SK-N-DZ (cell line): Measurements from ENCODE around the gene VWCE. TPM values are rescaled to one million over a fixed set of nuclear protein-coding genes. Genes with fewer than 3 reads are reported as not detected.
A peak's percentile ranks its signal among the peaks of the same experiment; 100 is the strongest.

Source experiments
- DNase-seq: peaks from one replicate; pipeline ENCODE4 v3.0.0-alpha.2; 2015; ENCODE audit warnings: low spot score
- polyA plus RNA-seq, 2 experiments: library from polyadenylated mRNA; depleted of rRNA; stranded (reverse); fragments of >200 nt; gene quantifications; 2 replicates each; pipeline ENCODE4 v1.2.3, GENCODE V29; 2014

The VWCE gene, protein sequence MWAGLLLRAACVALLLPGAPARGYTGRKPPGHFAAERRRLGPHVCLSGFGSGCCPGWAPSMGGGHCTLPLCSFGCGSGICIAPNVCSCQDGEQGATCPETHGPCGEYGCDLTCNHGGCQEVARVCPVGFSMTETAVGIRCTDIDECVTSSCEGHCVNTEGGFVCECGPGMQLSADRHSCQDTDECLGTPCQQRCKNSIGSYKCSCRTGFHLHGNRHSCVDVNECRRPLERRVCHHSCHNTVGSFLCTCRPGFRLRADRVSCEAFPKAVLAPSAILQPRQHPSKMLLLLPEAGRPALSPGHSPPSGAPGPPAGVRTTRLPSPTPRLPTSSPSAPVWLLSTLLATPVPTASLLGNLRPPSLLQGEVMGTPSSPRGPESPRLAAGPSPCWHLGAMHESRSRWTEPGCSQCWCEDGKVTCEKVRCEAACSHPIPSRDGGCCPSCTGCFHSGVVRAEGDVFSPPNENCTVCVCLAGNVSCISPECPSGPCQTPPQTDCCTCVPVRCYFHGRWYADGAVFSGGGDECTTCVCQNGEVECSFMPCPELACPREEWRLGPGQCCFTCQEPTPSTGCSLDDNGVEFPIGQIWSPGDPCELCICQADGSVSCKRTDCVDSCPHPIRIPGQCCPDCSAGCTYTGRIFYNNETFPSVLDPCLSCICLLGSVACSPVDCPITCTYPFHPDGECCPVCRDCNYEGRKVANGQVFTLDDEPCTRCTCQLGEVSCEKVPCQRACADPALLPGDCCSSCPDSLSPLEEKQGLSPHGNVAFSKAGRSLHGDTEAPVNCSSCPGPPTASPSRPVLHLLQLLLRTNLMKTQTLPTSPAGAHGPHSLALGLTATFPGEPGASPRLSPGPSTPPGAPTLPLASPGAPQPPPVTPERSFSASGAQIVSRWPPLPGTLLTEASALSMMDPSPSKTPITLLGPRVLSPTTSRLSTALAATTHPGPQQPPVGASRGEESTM
- polyA plus RNA-seq (2014; cell fraction: cytosol; rRNA removed): 11.5 and 12.5 TPM in 2 replicates
- 24.7 and 36.1 TPM in 2 replicates for polyA plus RNA-seq (2014; cell fraction: nucleus; rRNA removed)

- DNase-seq: peak; percentile 75
These were observed at the start of gene VWCE for GRCh38 chr11:61294717-61295595. TSS of gene VWCE (minus strand) at chr11:61295316. CDS start at chr11:61295037, 279 bp downstream.

DNA sequence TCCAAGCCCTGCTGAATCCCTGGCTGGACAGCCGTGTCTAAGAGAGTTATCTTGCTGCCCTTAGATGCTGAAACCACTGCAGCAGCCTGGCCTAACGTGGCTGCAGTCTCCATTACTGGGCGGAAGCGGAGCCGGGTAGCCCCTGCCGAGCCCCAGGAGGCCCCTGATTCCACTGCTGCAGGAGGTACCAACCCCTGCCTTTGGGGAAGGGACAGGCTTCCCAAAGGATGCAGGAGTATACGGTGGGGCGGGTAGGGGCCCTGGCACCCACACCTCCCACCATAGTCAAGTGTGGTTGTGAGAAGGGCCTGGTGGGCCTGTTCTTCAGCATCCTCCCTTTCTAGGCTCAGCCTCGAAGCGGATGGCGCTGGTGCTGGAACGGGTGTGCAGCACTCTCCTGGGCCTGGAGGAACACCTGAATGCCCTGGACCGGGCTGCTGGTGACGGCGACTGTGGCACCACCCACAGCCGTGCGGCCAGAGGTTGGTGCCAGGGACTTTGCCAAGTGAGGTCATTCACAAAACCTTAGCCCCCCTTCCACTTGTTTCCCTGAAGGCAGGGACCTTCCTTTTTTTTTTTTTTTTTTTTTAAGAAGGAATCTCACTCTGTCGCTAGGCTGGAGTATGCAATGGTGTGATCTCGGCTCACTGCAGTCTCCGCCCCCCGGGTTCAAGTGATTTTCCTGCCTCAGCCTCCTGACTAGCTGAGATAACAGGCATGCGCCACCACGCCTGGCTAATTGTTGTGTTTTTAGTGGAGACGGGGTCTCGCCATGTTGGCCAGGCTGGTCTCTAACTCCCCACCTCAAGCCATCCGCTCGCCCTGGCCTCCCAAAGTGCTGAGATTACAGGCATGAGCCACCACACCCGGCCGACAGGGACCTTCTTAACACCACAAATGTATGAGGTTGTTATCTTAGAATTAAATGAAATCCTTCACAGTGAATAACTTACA, 49.0 kb upstream of the VWCE start:
- no peak for DNase-seq

- no peak for DNase-seq
These were observed 47.2 kb upstream of the VWCE start for GRCh38 chr11:61342207-61342803.

DNA sequence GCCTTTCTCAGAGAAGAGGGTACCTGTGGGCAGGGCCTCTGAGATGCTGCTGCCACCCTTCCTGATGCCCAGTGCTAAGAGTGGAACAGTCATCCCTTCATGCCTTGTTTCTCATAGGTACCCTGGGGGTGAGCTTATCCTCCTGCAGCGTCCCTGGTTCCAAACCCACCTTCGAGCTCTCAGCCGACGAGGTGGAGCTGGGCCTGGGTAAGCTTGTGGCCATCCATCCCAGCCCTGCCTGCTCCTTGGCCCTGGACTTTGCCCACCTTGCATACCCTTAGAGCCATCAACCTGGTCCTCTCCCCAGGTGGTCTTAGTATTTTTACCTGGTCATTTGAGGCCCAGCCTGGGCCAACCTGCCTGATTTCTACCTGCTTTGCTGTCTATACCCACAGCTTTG, 46.6 kb upstream of the VWCE start:
- no peak for DNase-seq

DNA sequence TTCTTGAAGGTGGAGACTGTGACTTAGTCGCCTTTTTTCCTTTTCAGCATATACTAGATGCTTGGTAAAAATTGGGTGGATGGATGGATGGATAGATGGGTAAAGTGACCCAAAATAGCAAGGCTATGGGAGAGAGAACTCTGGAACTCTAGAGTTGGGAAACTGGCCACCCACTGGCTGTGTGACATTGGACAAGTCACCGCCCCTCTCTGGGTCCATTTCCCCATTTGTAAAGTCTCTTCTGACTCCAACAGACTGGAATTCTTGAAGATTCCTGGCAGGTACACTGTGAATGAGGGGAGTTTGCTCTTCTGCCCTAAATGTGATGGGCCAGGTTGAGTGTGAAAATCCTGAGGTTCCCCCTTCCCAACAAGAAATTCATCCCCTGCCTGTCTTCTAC, 45.9 kb upstream of the VWCE start:
- DNase-seq: no peak

- DNase-seq: no peak
These were observed 44.4 kb upstream of the VWCE start for GRCh38 chr11:61339490-61339878.

DNA sequence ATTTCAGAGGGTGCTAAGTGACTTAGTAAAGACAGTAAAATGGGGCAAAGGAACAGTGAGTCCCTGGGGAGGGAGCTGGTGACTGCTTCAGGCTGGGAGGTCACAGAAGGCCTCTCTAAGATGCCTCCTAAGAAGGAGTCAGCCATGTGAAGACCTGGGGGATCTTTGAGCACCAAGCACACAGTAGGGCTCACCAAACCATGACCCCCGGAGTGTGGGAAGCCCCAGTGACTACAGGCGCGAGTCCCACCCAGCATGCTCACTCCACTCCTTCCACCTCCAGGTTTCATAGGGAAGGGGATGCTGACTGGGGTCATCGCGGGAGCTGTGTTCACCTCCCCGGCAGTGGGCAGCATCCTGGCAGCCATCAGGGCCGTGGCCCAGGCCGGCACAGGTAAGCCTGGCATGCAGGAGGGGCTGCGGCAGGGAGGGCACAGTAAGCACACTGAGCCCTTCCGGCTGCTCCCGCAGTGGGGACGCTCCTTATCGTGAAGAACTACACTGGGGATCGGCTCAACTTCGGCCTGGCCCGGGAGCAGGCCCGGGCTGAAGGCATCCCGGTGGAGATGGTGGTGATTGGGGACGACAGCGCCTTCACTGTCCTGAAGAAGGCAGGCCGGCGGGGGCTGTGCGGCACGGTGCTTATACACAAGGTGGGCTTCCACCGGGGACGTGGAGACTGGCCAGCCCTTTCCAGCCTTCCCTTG, 43.8 kb upstream of the VWCE start:
- DNase-seq: no peak

DNA sequence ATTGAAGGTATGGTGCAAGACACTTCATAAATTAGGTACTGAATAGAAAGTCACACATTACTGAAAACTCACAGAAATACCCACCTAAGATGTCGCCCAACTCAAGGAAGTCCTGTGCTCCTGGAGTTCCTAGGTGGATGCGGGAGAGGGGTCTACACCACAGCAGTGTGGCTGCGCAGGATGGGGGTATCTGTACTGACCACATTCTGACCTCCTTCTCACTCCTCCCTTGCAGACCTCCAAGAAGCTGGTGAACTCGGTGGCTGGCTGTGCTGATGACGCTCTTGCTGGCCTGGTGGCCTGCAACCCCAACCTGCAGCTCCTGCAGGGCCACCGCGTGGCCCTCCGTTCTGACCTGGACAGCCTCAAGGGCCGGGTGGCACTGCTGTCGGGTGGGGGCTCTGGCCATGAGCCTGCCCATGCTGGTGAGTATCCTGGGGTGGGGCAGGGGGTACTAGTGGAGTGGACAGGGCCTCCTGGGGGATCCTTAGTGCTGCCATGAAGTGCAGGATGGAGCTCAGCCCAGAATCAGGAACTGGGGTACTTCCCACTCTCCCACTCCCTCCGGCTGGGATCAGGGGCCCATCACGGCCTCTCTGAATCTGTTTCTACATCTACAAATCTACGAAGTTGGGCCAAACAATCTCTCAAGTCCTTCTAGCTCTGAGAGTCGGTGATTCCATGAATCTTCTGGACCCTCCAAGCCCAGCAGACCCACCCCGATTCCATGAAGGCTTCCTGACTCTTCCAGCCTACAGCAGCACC, 42.8 kb upstream of the VWCE start:
- no peak for DNase-seq

GRCh38 chr11:61336171-61336935, 41.2 kb upstream of the VWCE start:
- DNase-seq: peak; percentile 85

DNA sequence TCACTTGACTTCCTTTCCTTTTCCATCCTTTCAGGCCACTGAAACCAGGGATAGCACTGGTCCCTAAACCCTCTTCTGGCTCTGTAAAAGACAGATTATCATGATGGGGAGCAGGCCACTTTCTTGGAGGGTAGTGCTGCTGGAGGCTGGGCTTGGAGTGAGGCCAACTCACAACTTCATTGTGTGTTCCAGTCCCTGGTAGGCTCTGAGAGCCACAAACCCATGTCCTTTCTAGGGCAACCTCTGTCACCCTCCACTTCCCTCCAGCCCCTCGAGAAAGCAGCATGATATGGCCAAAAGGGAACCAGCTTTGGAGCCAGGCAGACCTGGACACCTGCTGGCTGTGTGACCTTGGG, 40.2 kb upstream of the VWCE start:
- DNase-seq: no peak

DNA sequence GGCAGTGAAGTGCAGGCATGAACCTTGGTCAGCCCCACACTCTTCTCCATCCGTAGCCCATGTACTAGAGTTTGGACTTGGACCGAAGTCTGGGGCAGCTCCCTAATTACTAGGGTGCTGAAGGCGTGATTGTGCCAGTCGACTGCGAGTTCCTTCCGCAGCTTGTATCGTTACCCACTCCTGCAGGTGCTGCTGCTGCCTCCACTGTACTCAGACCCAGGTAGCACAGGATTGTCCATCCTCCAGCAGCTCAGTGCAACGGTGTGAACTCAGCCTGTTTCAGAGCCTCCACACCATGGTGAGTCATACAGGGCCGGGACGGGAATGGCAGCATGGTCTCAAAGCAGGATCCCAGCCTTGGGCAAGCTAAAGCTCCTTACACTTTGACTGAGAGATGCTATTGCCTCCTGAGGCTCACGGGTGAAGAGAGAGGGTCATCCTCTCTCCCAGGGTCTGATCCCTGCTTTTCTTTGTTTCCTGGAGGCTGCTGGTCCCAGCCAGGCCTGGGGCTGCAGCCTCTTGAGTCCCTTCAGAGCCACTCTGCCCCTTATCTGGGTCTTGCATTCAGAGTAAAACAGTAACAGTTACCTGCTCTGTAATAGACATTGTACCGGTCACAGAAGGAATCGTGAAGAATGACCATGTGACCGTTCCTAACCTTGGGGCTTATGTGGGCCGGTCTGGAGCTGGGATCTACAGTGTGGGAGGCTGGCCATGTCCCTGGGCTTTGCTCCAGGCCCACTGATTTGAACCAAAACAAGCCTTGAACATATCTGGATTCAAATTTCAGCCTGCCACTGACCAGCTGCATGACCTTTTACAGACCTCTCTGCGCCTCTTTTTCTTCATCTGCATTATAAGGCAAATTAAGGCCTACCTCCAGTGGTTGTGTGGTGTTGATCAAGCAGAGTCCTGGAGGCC, 39.6 kb upstream of the VWCE start:
- no peak for DNase-seq

DNA sequence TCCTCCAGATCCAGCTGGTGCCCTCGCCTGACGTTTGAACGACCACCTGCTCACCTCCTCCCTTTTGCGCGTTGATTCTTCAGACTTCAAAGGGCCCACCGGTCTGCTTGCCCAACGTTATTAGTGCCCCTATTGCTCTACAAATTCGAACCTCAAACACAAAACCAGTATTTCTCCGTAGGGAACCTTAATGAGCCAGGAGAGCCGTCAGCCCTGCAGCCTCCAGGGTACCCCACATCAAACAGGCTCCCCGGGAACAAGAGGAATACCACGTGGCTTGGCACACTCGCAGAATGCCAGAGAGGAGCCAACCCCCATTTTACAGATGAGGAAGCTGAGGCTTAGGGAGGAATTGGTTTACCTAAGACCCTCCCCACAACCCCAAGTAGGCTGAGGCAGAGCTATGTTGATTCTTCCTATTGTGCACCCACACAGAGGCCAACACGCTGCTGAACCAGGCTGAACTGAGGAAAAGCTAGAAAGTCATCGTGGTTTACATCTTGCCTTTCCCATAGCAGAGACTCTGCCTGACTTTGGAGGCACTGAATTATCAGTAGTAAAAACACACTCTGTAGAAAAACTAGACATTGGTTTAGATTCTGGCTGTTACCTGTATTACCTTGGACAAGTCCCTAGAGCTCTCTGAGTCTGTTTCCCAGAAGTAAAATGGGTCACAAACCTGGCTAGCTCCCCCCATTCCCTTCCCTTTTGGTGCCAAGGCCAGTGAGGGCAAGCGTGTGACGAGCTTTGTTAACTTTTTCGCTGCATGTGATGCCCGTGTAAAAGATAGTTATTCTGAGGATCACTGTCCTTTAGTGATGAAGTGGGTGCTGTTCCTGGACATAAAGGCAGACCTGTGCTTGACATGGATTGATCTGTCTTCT, 38.7 kb upstream of the VWCE start:
- DNase-seq: no peak

DNA sequence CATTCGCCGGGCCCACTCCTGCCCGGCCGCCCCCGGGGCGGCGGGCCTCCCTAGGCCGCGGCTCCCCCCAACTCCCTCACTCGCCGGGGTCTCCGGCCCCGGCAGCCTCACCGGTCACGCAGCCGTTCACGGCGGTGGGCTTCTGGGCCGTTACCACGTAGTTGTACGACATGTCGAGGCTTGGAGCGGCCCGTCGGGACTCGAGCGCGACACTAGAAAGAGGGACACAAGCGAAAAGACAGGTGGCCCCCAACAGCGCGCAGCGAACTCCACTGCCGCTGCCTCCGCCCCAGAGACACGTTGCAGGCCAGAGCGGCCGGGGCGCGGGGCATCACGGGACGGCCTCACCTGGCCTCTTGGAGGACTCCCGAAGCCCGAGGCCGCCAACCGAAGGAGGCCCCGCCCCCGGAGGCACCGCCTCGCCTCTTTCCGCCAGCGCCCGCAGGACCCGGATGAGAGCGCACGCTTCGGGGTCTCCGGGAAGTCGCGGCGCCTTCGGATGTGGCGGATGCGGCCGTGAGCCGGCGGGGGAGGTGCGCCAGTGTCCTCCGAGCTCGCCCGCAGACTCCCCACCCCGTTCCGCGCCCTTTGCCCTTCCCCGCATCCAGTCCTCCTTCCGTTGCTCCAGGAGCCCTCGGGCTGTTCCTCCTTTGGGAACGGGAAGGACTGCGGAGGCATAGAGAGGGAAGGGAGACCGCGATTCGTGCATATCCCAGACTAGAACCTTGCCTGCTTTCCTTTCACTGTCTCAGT, 37.9 kb upstream of the VWCE start, which contains the start of the genes DDB1 and TKFC:
TSS of gene DDB1 (minus strand) at position 309 of the 753 bp plus-strand sequence. CDS start at position 172, 137 bp downstream.
TSS of gene TKFC (plus strand) at position 432 of the 753 bp plus-strand sequence. CDS start 1,501 bp downstream, outside the sequence.
- DNase-seq: peak; percentile 93

- DNase-seq: no peak
These were observed 37.2 kb upstream of the VWCE start for GRCh38 chr11:61332281-61332796.
